Mesodermal cell (in vitro differentiated cells): ENCODE measurements around the gene CHRNA1.

Experiments
- H3K27ac ChIP-seq: 2 replicates; pipeline ENCODE4 v1.7.0; 2013; ENCODE audit warnings: mild to moderate bottlenecking, low read depth, low read length, moderate library complexity; ENCODE audit not compliant: severe bottlenecking
- H3K36me3 ChIP-seq: 2 replicates; pipeline ENCODE4 v1.7.1; 2013; ENCODE audit warnings: mild to moderate bottlenecking, low read length, moderate library complexity; ENCODE audit not compliant: control insufficient read depth, insufficient read depth
- H3K4me1 ChIP-seq: one replicate; pipeline ENCODE4 v1.7.1; 2013; ENCODE audit warnings: mild to moderate bottlenecking, low read length; ENCODE audit not compliant: insufficient read depth, control insufficient read depth, poor library complexity, severe bottlenecking
- H3K4me3 ChIP-seq: 2 replicates; pipeline ENCODE4 v1.7.0; 2013; ENCODE audit warnings: low read length, control low read depth, mild to moderate bottlenecking; ENCODE audit not compliant: insufficient read depth, poor library complexity, severe bottlenecking; ENCODE audit errors: extremely low read depth
- H3K9me3 ChIP-seq: 2 replicates; pipeline ENCODE4 v1.7.1; 2013; ENCODE audit warnings: mild to moderate bottlenecking, low read length, moderate library complexity; ENCODE audit not compliant: control insufficient read depth
- WGBS, 2 experiments: methylation state at CpG; one replicate each; pipeline ENCODE4 v1.1.5; 2013; ENCODE audit warnings: missing lambda C conversion rate in 2 of 2; ENCODE audit not compliant: insufficient coverage in 2 of 2; 5-methylcytosine and 5-hydroxymethylcytosine counted together

The CHRNA1 gene

DNA sequence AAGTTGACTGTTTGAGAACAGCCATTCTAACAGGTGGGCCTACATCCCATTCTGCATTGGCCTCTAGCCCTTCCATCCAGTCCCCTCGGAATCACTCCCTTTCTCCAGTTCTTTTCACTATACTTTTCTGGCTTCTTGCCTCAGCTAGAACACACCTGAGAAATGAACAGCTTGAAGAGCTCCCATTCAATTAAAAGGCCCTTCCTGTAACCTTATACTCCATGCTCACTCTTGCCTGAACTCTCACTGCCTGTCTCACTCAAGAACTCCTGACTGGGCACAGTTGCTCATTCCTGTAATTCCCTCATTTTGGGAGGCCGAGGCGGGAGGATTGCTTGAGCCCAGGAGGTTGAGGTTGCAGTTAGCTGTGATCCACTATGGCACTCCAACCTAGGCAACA is 23.6 kb downstream of the CHRNA1 start:
- no peaks in the 10 kb centered on the region for H3K4me1 ChIP-seq
- H3K36me3 ChIP-seq, result no peaks in the 10 kb centered on the region
- WGBS, 2 experiments, result 73 to 80% methylated on average over 1 of the region's 3 CpGs
- H3K4me3 ChIP-seq, result no peak overlapping the region
- no peaks in the 10 kb centered on the region for H3K9me3 ChIP-seq
- H3K27ac ChIP-seq, result no peak overlapping the region

DNA sequence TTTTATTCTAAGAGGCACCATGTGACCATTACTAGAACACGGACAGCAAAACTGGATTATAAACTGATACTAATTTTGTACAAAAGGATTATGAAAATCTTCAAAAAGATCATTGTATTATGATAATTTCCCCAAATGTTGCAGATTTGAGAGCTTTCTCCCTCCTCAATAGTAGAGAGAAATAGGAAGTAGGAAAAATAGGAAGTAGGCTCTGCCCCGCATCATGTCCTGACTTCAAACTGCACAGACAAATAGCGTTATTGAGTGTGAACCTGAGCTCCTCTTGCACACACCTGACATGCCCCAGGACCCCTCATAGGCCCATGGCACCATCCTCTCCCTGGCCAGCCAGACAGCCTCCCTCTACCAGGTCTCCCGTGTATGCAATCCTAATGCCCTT is 25.4 kb downstream of the CHRNA1 start:
- Histone ChIP-seq H3K27ac (no peak overlapping the region), H3K4me1 (no peaks in the 10 kb centered on the region), H3K36me3 (no peaks in the 10 kb centered on the region), H3K4me3 (no peak overlapping the region), H3K9me3 (no peaks in the 10 kb centered on the region)
- WGBS, 2 experiments, result 94 to 100% methylated on average over 2 to 3 of the region's 4 CpGs

DNA sequence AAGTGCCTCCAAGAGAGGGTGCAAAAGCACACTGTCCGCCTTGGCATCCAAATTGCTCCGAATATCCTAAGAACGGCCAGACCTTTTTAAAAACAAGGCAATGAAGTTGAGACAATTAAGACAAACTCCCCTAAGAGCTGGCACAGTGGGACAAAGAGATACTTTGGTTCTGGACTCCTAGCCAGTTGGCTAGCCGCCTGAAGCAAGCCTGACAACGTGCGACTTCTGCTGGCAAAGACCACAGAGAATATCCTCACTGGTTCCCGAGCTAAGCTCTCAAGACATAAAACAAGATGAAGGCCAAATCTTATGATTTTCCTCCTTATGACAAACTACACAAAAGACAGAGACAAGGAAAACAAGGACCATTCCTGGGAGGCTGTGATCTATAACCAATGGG is 32.7 kb downstream of the CHRNA1 start:
- Histone ChIP-seq H3K9me3 (no peaks in the 10 kb centered on the region), H3K36me3 (no peaks in the 10 kb centered on the region), H3K4me3 (no peak overlapping the region), H3K4me1 (no peaks in the 10 kb centered on the region), H3K27ac (no peak overlapping the region)
- 94 to 96% methylated on average over 6 of the region's 7 CpGs for WGBS, 2 experiments

DNA sequence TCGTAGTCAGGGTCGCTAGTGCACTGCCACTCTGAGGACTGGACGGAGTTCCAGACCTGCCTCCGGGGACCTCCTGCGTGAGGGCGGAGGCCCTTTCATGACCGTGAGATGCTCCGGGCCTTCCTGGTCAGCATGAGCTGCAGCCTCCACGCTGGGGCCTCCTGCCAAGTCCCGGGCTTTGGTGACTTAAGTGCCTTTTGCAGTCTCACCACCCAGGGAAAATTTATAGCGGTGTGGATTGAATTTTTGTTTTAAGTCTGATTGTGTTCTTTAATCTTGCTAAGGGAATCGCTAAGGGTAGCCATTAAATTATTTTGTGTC is 33.6 kb downstream of the CHRNA1 start:
- Histone ChIP-seq H3K4me3 (no peak overlapping the region), H3K27ac (no peak overlapping the region), H3K36me3 (no peaks in the 10 kb centered on the region), H3K4me1 (no peaks in the 10 kb centered on the region), H3K9me3 (no peaks in the 10 kb centered on the region)
- WGBS, 2 experiments, result 85% methylated on average over 5 to 12 of the region's 12 CpGs

DNA sequence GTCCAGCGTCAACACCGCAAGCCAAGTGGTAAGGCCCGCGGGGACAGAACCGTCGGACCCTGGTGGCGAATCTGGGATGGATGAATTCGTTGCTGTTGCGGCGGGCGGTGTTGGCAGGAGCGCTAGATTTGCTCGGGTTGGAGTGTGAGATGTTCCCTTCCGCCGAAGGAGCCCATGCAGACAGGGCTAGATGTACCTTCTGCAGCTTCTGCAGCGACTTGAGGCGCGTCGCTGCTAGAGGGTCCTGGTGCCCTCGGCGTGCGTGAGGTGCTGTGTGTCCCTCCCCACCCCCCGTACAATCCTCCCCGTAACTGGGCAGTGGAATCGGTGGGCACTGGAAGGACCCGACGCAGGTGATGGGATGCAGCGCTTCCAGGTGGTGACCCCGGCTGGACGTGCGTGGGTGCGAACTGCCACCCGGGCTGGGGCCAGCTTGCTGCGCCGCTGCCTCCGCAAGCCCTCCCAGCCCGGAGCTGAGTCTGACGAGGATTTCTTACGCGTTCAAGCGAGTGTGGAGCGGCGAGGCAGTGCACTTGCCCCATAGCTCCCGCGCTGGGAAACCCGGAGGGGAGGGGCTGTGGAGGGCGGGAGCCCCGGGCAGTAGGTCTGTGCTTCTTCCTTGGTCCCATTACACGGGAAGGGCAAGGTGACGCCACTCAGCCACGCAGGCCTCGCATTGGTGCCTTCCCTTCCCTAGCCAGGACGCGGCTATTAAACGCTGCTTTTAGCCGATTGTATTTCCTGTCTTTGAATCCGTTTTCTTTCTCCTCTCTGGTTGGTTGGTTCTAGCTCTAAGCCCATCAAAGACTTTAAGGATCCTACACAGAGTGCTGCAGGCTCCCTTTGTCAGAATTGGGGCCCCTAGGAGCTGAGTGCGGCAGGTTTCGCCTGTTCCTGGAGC is 34.2 kb downstream of the CHRNA1 start:
- WGBS, 2 experiments, result 10 to 12% methylated on average over 52 to 53 of the region's 59 CpGs

DNA sequence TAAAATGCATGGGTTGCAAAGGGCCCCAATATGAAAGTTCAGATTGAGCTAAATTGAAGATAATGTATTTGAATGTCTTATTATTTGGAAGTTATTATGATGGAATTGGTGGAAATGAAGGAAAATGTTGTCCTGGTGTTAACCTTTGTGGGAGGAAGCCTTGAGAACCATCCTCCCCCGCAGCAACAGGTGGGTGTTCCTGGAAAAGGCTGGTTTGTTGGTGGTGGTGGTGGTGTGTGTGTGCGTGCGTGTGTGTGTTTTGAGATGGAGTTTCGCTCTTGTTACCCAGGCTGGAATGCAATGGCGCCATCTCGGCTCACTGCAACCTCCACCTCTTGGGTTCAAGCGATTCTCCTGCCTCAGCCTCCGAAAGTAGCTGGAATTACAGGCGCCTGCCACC is 36.2 kb downstream of the CHRNA1 start:
- no peak overlapping the region for H3K4me3 ChIP-seq
- H3K27ac ChIP-seq, result no peak overlapping the region
- H3K4me1 ChIP-seq, result no peaks in the 10 kb centered on the region
- WGBS, 2 experiments, result 97 to 100% methylated on average over 6 to 9 of the region's 9 CpGs
- H3K36me3 ChIP-seq, result no peaks in the 10 kb centered on the region
- no peaks in the 10 kb centered on the region for H3K9me3 ChIP-seq

More for the DNA sequence above, 34.2 kb downstream of the CHRNA1 start:
- Histone ChIP-seq H3K9me3 (no peaks in the 10 kb centered on the region), H3K27ac (no peak overlapping the region), H3K4me1 (no peaks in the 10 kb centered on the region), H3K4me3 (peak overlapping the region; percentile 33), H3K36me3 (no peaks in the 10 kb centered on the region)

DNA sequence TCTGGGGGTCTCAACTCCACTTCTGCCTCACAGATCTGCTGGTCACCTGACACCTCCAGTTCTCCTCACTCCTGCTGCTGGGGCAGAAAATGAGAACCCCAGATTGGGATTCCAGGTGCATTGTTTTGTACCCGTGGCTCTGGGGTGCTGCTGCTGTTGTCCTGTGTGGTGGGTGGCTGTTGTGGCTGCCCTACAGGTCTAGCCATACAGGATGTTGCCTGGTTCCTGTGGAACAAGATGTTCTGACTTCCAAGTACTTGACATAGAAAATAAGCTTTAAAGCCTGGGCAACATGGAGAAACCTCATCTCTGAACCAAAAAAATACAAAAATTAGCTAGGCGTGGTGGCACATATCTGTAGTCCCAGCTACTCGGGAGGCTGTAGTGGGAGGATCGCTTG is 38.1 kb downstream of the CHRNA1 start:
- Histone ChIP-seq H3K27ac (no peak overlapping the region), H3K4me1 (no peaks in the 10 kb centered on the region), H3K4me3 (no peak overlapping the region), H3K36me3 (no peaks in the 10 kb centered on the region), H3K9me3 (no peaks in the 10 kb centered on the region)
- WGBS, 2 experiments, result 55% methylated on average over 3 of the region's 4 CpGs; no CpG with 5 or more reads in 1 of the 2 experiments

DNA sequence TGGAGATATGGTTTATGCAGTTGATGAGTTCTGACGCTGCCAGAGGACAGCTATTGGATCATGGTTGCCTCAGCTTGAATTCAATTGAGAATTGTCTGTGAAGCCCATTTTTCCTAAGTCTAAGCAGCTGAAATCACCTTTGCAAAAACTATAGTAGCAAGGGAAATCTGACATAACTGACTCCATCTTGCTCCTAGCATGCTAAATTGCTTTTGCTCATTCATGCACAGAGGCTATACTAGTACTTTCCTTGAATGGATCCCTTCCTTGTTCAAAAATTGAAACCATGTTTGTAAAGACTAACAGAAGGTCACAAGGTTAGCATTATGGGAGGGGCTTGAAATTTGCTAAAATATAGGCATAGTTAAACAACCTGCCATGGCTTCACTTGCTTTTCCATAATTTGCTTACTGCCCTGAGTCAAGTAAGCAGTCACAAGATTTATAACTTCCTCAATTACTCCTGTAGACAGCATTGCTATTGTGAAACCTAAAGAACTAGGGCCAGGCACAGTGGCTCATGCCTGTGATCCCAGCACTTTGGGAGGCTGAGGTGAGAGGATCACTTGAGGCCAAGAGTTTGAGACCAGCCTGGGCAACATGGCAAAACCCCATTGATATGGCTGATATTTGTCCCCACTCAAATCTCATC is 41.2 kb downstream of the CHRNA1 start:
- Histone ChIP-seq H3K4me1 (no peaks in the 10 kb centered on the region), H3K4me3 (no peak overlapping the region), H3K9me3 (no peaks in the 10 kb centered on the region), H3K36me3 (no peaks in the 10 kb centered on the region), H3K27ac (no peak overlapping the region)
- WGBS, 2 experiments, result 50 to 83% methylated on average over 1 of the region's 1 CpG

DNA sequence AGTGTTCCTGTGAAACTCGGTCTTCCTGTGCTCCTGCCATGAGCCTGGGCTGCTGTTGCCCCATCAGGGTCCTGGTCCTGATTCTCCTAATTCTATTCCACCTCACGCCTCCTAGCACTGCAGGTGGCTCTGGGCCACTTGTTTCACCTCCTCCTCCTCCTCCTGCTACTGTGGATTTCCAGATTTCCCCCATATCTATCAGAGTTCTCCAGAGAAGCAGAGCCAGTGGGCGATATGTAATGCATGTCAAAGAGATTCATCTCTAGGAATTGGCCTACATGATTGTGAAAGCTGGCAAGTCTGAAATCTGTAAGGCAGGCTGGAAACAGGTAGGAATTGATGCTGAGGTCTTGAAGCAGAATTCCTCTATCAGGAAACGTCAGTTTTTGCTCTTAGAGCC is 45.3 kb downstream of the CHRNA1 start:
- 65 to 69% methylated on average over 2 to 3 of the region's 4 CpGs for WGBS, 2 experiments
- Histone ChIP-seq H3K4me3 (no peak overlapping the region), H3K36me3 (no peaks in the 10 kb centered on the region), H3K27ac (no peak overlapping the region), H3K9me3 (no peaks in the 10 kb centered on the region), H3K4me1 (no peaks in the 10 kb centered on the region)

DNA sequence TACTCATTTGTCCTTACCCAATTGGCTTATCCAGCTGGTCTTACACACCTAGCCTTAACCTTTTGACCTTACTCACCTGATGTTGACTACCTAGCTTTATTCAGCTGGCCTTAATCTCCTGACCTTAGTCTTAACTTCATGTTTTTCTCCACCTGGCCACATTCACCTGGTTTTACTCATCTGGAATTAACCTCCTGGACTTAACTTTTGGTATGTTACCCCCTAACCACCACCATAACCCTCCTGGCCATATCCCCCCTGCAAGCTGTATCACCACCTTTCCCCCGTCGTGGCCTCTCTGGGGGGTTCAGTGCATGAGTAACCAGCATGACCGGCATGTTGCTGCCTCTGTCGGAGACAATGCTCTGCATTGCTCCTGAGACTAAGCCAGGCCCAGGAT is 45.7 kb downstream of the CHRNA1 start:
- Histone ChIP-seq H3K36me3 (no peaks in the 10 kb centered on the region), H3K4me3 (no peak overlapping the region), H3K27ac (no peak overlapping the region), H3K4me1 (no peaks in the 10 kb centered on the region), H3K9me3 (no peaks in the 10 kb centered on the region)
- 53 to 72% methylated on average over 2 to 3 of the region's 4 CpGs for WGBS, 2 experiments

DNA sequence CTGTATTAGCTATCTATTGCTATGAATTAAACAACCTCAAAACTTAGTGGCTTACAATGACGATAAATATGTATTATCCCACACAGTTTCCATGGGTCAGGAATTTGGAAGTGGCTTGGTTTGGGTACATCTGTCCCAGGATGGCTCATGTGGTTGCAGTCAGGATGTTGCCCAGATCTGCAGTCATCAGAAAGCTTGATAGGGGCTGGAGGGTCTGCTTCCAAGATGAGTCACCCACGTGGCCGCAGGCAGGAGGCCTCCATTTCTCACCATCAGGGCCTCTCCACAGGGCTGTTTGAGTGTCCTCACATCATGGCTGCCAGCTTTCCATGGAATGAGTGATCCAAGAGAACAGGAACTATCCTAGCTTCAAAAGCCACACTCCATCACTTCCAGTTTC is 46.4 kb downstream of the CHRNA1 start:
- Histone ChIP-seq H3K4me3 (no peak overlapping the region), H3K27ac (no peak overlapping the region), H3K4me1 (no peaks in the 10 kb centered on the region), H3K9me3 (no peaks in the 10 kb centered on the region), H3K36me3 (no peaks in the 10 kb centered on the region)
- 80 to 83% methylated on average over 2 of the region's 3 CpGs for WGBS, 2 experiments
